Thoracic aorta endothelial cell (primary cell): ENCODE measurements around the gene TPRG1. TPM values are rescaled to one million over a fixed set of nuclear protein-coding genes. Genes with fewer than 3 reads are reported as not detected.

ENCODE experiments used
- total RNA-seq: library from RNA; depleted of rRNA; stranded (reverse); fragments of >200 nt; gene quantifications from 2 replicates; pipeline ENCODE4 v1.2.3, GENCODE V29; 2012

Gene TPRG1, protein sequence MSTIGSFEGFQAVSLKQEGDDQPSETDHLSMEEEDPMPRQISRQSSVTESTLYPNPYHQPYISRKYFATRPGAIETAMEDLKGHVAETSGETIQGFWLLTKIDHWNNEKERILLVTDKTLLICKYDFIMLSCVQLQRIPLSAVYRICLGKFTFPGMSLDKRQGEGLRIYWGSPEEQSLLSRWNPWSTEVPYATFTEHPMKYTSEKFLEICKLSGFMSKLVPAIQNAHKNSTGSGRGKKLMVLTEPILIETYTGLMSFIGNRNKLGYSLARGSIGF
- total RNA-seq, result 0.13 TPM in 1 of 2 replicates, not detected in the other

DNA sequence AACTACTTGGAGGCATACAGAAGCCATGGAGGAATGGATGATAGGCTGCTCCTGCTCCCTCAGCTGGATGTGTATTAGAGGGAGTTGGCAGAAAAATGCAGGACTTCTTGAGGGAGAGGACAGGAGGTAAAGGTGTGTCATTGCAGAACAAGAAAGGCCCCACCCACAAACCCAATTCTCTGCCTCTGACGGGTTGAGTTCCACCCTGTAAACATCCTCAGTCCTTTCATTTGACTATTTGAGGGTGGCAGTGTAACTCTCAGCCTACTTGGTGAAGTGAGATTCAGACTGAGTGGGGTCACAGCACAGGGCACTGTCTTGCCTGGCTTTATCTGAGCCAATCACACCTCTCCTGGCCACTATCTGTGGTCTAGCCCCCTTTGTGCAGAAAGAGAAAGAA lies at the start of gene TPRG1:
TPRG1 (plus strand) TSS at position 265 of the 400 bp plus-strand sequence. CDS start 35,414 bp downstream, outside the sequence.

